ENCODE data around the gene HDAC4.

Gene HDAC4

DNA sequence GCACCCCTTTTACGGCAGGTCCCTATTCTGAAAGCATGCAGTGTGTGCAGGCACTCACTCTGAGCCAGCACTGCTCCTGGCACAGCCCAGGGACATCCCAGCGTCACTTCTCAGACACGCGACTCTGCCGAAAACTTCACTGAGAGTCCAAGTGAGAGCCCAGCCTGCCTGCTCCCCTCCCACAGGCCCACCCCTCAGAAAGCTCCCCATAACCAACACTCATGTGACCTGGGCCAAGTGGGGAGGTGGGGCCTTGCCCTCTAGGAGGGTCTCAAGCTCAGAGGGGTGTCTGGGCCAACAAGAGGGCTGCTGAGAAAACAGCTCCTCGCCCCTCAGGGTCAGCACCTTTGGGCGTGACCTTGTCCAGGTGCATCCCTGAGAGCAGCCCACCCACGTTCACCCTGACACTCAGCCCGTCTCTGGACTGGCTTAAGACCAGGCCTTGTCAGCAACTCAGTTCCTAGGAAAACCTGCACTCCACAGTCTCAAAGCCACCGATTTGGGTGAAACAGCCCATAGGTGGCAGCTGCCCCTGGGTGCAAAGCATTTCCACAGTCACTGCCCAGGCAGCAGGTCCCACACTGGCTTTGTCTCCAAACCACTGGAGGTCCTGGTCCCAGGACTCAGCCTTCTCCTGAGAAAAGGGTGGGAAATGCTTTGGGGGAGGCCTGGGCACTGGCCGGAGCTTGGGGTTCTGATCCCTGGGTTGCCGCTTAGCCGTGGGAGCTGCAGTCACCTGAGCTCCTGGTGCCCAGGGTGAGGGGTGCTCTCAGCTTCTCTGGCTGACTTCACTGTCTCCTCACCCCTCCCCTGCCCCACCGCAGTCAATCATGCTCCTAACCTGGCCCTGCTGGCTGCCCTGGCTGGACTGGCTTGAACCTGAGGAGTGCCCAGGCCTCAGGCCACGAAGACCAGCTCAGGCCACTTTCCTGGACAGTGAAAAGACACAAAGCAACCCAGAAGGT is 209.6 kb downstream of the HDAC4 start:
- Histone ChIP-seq H3K27ac (ENCODE audit: extremely low read depth, low read depth, low read length) (no peak overlapping the region), H3K4me1 (ENCODE audit: control insufficient read depth, insufficient read depth, low read length) (no peaks in the 10 kb centered on the region), H3K4me3 (ENCODE audit: low read depth, low read length) (no peak overlapping the region), H3K36me3 (ENCODE audit: control insufficient read depth in 2 of 2, insufficient read depth in 1 of 2, low read length in 2 of 2) (peaks cover 0 to 15% of the 10 kb centered on the region in 2 experiments; a peak in 1 of 3 replicates), H3K9me3 (ENCODE audit: control insufficient read depth, insufficient read depth, low read depth, low read length) (no peaks in the 10 kb centered on the region)
- ChIA-PET POLR2A (no interaction called here), CTCF (no interaction called here)
- no peak for TF ChIP-seq KLF7 (tag by site-specific recombination; IDR thresholded peaks at IDR 0.05; ENCODE audit: borderline replicate concordance)
- no peak for TF ChIP-seq ZBTB17 (tag by site-specific recombination; IDR thresholded peaks at IDR 0.05)
- no peak for TF ChIP-seq ZNF350 (tag by site-specific recombination; IDR thresholded peaks at IDR 0.05)
- TF ChIP-seq, protein P1, sequence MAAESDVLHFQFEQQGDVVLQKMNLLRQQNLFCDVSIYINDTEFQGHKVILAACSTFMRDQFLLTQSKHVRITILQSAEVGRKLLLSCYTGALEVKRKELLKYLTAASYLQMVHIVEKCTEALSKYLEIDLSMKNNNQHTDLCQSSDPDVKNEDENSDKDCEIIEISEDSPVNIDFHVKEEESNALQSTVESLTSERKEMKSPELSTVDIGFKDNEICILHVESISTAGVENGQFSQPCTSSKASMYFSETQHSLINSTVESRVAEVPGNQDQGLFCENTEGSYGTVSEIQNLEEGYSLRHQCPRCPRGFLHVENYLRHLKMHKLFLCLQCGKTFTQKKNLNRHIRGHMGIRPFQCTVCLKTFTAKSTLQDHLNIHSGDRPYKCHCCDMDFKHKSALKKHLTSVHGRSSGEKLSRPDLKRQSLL (tag by site-specific recombination; IDR thresholded peaks at IDR 0.05): no peak
- no peak for TF ChIP-seq SCRT1 (tag by site-specific recombination; IDR thresholded peaks at IDR 0.05; ENCODE audit: borderline replicate concordance)
- TF ChIP-seq ZNF184 (tag by site-specific recombination; IDR thresholded peaks at IDR 0.05): no peak
- no peak for TF ChIP-seq ZNF560 (tag by site-specific recombination; IDR thresholded peaks at IDR 0.05; ENCODE audit: borderline replicate concordance)

DNA sequence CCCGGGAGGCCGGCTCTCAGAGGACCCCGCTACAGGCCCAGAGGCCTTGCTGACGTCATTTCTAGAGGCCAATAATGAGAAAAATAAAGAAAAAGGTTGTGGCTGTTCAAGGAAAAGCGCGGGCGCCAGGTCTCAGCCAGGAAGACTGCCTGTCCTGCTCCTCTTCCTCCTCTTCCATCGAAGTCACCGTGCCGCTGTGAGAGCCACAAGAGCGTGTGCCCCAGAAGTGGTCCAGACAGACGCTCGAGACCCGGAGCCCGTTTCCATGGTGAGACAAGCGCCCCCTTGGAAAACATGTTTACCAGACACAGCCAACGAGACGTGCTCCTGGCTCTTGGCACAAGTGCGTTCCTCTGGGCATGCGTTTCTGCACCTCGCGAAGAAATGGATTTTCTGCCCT is 210.5 kb downstream of the HDAC4 start:
- no peak overlapping the region for H3K27ac ChIP-seq (ENCODE audit: extremely low read depth, low read depth, low read length)
- CTCF ChIA-PET: no interaction called here
- no peak for TF ChIP-seq ZFP3 (tag by site-specific recombination; IDR thresholded peaks at IDR 0.05; ENCODE audit: low read depth)
- TF ChIP-seq, protein P2, sequence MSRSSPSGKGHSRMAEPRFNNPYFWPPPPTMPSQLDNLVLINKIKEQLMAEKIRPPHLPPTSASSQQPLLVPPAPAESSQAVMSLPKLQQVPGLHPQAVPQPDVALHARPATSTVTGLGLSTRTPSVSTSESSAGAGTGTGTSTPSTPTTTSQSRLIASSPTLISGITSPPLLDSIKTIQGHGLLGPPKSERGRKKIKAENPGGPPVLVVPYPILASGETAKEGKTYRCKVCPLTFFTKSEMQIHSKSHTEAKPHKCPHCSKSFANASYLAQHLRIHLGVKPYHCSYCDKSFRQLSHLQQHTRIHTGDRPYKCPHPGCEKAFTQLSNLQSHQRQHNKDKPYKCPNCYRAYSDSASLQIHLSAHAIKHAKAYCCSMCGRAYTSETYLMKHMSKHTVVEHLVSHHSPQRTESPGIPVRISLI (tag by site-specific recombination; IDR thresholded peaks at IDR 0.05): no peak
- TF ChIP-seq EGR2 (tag by site-specific recombination; IDR thresholded peaks at IDR 0.05; ENCODE audit: low read depth): no peak
- no peak for TF ChIP-seq ZNF776 (tag by site-specific recombination; IDR thresholded peaks at IDR 0.05; ENCODE audit: borderline replicate concordance)
- TF ChIP-seq, protein P3, sequence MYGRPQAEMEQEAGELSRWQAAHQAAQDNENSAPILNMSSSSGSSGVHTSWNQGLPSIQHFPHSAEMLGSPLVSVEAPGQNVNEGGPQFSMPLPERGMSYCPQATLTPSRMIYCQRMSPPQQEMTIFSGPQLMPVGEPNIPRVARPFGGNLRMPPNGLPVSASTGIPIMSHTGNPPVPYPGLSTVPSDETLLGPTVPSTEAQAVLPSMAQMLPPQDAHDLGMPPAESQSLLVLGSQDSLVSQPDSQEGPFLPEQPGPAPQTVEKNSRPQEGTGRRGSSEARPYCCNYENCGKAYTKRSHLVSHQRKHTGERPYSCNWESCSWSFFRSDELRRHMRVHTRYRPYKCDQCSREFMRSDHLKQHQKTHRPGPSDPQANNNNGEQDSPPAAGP (tag by site-specific recombination; IDR thresholded peaks at IDR 0.05): no peak
- TF ChIP-seq, protein P4, sequence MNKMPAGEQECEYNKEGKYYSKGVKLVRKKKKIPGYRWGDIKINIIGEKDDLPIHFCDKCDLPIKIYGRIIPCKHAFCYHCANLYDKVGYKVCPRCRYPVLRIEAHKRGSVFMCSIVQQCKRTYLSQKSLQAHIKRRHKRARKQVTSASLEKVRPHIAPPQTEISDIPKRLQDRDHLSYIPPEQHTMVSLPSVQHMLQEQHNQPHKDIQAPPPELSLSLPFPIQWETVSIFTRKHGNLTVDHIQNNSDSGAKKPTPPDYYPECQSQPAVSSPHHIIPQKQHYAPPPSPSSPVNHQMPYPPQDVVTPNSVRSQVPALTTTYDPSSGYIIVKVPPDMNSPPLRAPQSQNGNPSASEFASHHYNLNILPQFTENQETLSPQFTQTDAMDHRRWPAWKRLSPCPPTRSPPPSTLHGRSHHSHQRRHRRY (tag by site-specific recombination; IDR thresholded peaks at IDR 0.05): no peak
- TF ChIP-seq MYNN (tag by site-specific recombination; IDR thresholded peaks at IDR 0.05; ENCODE audit: borderline replicate concordance): no peak
- TF ChIP-seq ZNF501 (tag by site-specific recombination; IDR thresholded peaks at IDR 0.05): no peak
- TF ChIP-seq HOXD13 (CRISPR knock-in tag; IDR thresholded peaks at IDR 0.05; ENCODE audit: borderline replicate concordance): no peak
- no peak for TF ChIP-seq ZNF792 (tag by site-specific recombination; IDR thresholded peaks at IDR 0.05)
- TF ChIP-seq BCL11B (tag by site-specific recombination; IDR thresholded peaks at IDR 0.05; ENCODE audit: low read depth): no peak
- TF ChIP-seq IKZF3 (tag by site-specific recombination; IDR thresholded peaks at IDR 0.05): no peak
- no peak for TF ChIP-seq SALL2 (tag by site-specific recombination; IDR thresholded peaks at IDR 0.05; ENCODE audit: borderline replicate concordance)
- no peak for TF ChIP-seq ZNF350 (tag by site-specific recombination; IDR thresholded peaks at IDR 0.05)
- no peak for TF ChIP-seq ZNF324 (tag by site-specific recombination; IDR thresholded peaks at IDR 0.05)
- no peak for TF ChIP-seq ZFP69B (tag by site-specific recombination; IDR thresholded peaks at IDR 0.05)
- no peak for TF ChIP-seq ZNF157 (tag by site-specific recombination; IDR thresholded peaks at IDR 0.05)
- H3K9me3 ChIP-seq (ENCODE audit: control insufficient read depth, insufficient read depth, low read depth, low read length): no peaks in the 10 kb centered on the region
- POLR2A ChIA-PET: no interaction called here
- H3K4me1 ChIP-seq (ENCODE audit: control insufficient read depth, insufficient read depth, low read length): no peaks in the 10 kb centered on the region
- H3K4me3 ChIP-seq (ENCODE audit: low read depth, low read length): no peak overlapping the region
- peaks cover 0 to 19% of the 10 kb centered on the region in 2 experiments; a peak in 1 of 3 replicates for H3K36me3 ChIP-seq (ENCODE audit: control insufficient read depth in 2 of 2, insufficient read depth in 1 of 2, low read length in 2 of 2)
